Stimulated activated CD8-positive, alpha-beta memory T cell treated with anti-CD3 and anti-CD28 coated beads, Interleukin-12 subunit alpha, Interleukin-12 subunit beta, amount 100 ng/mL, for 24 hours (primary cell): ENCODE results near the gene SEMA3A.
"Not testable (repeated sequence)": the region's sequence is repeated elsewhere in the genome, so short reads cannot be mapped to it uniquely, and the experiment has no call there.

Experiments
- DNase-seq: peaks from one replicate; pipeline ENCODE4 v3.0.0-alpha.2; 2020; ENCODE audit errors: extremely low read depth

SEMA3A gene

GRCh38 chr7:84062489-84062901, 132.1 kb downstream of the SEMA3A start:
- DNase-seq, result not testable (repeated sequence)

- DNase-seq, result no peak
Observed at GRCh38 chr7:84060760-84061261, 133.8 kb downstream of the SEMA3A start.

- DNase-seq, result no peak
Observed at GRCh38 chr7:84060000-84060399, 134.6 kb downstream of the SEMA3A start.

DNA sequence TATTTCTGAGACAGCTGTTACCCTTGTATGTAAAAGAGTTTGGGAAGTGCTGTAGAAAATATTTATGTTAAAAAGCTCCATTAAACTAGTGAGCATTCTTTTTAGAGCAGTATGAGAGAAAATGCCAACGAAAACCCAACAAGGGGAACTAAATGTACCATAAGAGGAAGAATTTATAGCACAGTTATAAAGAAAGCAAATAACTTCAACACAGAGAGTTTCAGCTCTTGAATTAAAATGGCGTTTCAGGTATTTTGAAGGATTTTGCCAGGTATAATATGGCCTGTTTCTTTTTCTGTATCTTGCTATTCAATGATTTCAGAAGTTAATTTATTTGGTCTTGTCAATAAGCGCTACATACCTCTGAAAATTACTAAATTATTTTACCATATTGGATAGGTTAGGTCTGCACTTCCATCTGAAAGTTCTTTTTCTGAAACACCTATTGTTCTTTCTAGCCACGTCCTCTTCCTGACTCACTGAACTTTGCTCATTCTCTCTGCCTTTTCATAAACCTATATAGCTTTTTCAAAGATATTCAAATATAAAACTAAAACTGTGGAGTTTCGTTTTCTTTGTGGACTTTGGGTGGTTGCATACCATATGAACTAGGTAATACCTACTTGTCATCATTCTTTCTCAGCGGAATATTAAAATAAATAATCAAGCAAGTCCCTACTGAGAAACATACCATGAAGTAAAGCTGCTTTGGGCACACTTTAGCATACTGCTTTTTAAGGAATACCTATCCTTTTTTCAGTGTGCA, 136.1 kb downstream of the SEMA3A start:
- DNase-seq, result no peak

DNA sequence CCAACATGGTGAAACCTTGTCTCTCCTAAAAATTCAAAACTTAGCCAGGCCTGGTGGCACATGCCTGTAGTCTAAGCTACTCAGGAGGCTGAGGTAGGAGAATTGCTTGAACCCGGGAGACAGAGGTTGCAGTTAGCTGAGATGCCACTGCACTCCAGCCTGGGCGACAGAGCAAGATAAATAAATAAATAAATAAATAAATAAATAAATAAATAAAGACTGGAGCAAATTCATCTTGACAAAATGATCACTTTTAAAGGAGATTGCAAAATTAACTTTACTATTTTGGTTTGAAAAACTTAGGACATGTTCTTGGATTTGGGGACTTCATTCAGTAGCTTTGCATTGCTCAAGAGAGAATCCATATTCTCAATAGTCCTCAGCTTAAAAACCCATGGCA, 137.0 kb downstream of the SEMA3A start:
- DNase-seq, result no peak

GRCh38 chr7:84055904-84056605, 138.5 kb downstream of the SEMA3A start:
- DNase-seq, result no peak

DNA sequence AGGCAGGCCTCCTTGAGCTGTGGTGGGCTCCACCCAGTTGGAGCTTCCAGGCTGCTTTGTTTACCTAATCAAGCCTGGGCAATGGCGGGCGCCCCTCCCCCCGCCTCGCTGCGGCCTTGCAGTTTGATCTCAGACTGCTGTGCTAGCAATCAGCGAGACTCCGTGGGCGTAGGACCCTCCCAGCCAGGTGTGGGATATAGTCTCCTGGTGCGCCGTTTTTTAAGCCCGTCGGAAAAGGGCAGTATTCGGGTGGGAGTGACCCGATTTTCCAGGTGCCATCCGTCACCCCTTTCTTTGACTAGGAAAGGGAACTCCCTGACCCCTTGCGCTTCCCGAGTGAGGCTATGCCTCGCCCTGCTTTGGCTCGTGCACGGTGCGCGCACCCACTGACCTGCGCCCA, 139.4 kb downstream of the SEMA3A start:
- not testable (repeated sequence) for DNase-seq

DNA sequence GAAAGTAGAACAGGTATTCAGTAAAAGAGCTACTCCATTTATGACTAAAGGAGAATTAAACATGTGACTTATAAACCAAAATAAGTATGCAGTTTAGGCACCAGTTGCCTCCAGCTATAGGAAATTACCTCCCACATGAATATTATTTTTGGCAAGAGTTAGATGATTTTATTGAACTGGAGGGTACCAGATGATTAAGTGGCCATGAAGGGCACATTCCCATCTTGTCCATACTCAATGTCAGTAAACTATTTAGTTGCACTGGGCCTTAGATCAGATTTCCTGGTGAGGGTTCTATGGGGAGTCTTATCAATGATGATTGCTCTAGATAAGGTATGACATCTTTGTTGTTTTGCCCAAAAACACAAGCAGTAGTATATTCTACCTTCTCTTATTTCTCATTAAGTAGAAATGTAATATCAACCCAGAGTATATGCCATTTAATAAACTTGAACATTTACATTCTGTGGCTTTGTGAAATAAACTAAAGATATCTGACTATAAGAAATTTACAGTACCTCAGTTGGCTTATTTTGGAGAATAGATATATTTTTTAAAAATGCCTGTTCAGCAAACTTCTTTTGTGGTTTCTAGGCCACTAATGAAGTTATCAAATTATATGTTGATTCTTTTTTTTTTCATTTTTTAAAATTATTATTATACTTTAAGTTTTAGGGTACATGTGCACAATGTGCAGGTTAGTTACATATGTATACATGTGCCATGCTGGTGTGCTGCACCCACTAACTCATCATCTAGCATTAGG, 145.3 kb downstream of the SEMA3A start:
- DNase-seq, result no peak

DNA sequence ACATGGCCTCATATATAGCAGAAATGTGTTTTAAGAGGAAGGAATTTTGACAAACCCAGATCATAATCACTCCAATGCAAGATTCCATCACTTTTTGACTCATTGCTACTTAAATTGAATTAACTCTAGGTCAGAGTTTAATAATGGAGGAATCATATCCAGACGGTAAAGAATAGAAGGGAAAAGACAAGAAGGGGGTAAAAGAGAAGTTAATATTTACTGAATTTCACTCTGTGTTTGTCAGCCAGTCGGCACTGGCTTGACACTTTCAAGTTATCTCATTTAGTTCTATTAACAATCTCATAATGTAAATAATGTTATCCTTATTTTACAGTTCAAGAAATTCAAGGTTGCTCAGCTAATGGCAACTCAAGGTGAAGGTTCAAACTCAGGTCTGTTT, 147.5 kb downstream of the SEMA3A start:
- DNase-seq, result no peak

- no peak for DNase-seq
Observed at GRCh38 chr7:84044834-84045233, 149.8 kb downstream of the SEMA3A start.

- no peak for DNase-seq
Observed at GRCh38 chr7:84043661-84044191, 150.9 kb downstream of the SEMA3A start.

DNA sequence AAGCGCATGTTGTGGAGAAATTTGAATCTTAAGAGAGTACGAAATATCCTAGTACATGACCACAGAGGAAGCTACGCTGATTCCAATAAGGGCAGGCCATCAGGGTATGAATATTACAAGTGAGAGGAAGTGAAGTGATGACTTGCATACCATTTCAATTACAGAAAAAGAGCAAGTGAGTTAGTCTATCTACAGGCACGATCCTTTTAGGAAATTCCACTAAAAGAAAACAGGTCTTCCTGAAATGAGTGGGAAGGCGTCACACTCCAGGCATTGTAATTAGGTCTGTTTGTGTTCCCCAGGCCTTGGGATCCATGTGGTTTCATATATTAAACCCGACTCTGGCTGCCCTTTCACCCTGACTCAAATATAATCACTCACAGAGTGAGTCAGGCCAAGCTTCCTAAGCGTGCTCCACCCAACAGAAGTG, 152.5 kb downstream of the SEMA3A start:
- no peak for DNase-seq

DNA sequence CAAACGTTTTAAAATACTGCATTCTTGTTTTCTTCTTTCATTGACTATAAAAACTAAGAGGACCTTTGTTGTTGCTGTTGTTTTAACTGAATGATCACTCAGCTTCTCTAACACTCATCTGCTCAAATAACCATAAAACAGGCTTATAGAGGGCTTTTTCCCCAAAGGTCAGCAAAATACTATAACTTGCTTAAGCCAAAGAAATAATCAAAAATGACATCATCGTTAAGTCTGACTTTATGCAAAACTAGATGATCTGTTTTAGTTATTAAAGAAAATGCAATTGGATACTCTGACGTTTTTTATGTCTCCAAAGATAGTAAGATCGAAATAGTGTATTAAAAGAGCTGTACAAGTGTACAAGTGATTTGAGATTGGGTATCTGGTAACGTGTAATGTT, 152.9 kb downstream of the SEMA3A start:
- DNase-seq, result no peak

GRCh38 chr7:84040355-84040754, 154.2 kb downstream of the SEMA3A start:
- DNase-seq, result no peak

DNA sequence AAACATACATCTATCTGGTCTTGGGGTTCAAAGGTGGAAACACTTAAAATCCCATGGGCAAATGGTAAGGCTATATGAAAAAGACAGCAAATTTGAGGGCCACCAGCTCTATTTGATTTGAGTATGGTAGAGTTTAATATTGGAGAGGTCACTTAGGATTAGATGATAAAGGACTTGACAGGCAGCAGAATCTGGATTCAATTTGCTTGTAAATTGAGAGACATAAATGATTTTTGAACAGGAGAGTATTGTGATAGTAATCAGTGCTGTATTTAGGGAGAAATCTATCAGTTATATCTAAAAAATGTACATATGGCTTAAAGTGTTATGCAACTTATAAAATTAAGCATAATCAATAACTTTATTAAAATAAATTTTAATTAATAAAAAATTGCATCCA, 155.2 kb downstream of the SEMA3A start:
- DNase-seq, result no peak

- no peak for DNase-seq
Observed at GRCh38 chr7:84027678-84028077, 166.9 kb downstream of the SEMA3A start.

- DNase-seq, result no peak
Observed at GRCh38 chr7:84025332-84025927, 169.2 kb downstream of the SEMA3A start.

- no peak for DNase-seq
Observed at GRCh38 chr7:84022684-84023308, 171.8 kb downstream of the SEMA3A start.

GRCh38 chr7:84022009-84022408, 172.6 kb downstream of the SEMA3A start:
- no peak for DNase-seq

DNA sequence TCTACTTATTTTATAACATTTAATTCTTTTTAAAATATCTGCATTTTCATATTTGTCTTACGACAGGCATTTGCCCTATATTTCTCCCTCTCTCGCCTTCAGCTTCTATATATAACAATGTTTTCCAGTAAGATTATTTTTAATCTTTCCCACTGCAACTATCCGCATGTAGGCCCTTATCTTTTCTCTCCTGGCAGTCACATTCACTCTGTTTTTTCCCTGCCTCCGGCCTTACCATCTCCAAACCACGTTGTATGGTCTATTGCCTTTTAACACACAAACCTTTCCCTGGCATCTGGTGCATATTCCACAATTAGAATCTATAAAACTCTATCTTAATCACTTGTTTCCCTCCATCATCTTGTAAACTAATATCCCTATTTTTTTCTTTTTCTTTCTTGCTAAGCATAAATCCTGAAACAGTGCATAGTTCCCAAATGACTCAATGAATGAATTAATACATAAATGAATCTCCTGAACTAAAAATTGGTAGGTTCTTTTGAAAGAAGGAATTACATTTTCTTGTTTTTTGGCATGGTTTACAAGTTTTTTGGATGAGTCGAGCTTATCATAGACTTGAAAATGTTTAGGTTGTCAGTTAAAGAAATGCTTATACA, 173.2 kb downstream of the SEMA3A start:
- no peak for DNase-seq

DNA sequence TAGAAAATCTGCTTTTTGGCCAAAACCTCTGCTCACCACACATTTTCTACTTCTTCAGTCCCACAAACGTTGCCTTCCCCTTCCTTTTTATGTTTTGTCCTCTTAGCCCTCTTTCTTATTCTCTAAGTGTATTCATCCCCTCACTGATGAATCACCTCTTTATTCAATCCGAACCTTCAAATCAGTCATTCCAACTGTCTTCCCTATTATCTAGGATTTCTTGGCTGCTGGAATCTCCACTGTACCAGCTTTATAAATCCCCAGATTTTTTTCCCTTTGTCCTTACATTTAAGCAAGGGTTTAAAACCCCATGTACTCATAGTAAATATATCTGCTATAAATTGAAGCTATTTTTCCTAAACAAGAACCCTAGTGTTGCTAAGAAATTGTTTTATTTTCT, 176.9 kb downstream of the SEMA3A start:
- DNase-seq, result no peak
